ENCODE results near the gene REC114.

REC114 gene

GRCh38 chr15:73607843-73608242 is 164.9 kb downstream of the REC114 start:
- DNase-seq (ENCODE audit: low read depth) = no peak

GRCh38 chr15:73608475-73608874 is 165.5 kb downstream of the REC114 start:
- DNase-seq (ENCODE audit: low read depth) = no peak

- no peak for DNase-seq (ENCODE audit: low read depth)
Observed at GRCh38 chr15:73608941-73609340, 166.0 kb downstream of the REC114 start.
